Fibroblast of the aortic adventitia (primary cell): ENCODE measurements around the gene MIPOL1. TPM values are rescaled to one million over a fixed set of nuclear protein-coding genes. Genes with fewer than 3 reads are reported as not detected.
"Not testable (repeated sequence)": the region's sequence is repeated elsewhere in the genome, so short reads cannot be mapped to it uniquely, and the experiment has no call there.

Experiments used
- DNase-seq: peaks from one replicate; pipeline ENCODE4 v3.0.0-alpha.2; 2010; ENCODE audit warnings: low read depth
- H3K4me3 ChIP-seq: 2 replicates; pipeline ENCODE4 v1.5.1; 2011; ENCODE audit warnings: low read depth, mild to moderate bottlenecking, control low read depth, low read length, moderate library complexity
- CTCF ChIP-seq: IDR thresholded peaks from 2 replicates; pipeline ENCODE4 v1.5.1; 2011; ENCODE audit warnings: mild to moderate bottlenecking, low read length, control low read depth, inconsistent platforms; ENCODE audit not compliant: insufficient read depth
- total RNA-seq: library from RNA; depleted of rRNA; stranded (reverse); fragments of >200 nt; gene quantifications from 2 replicates; pipeline ENCODE4 v1.2.3, GENCODE V29; 2012; ENCODE audit warnings: low replicate concordance

The MIPOL1 gene
- total RNA-seq, 1 donor, result 12.5 TPM

DNA sequence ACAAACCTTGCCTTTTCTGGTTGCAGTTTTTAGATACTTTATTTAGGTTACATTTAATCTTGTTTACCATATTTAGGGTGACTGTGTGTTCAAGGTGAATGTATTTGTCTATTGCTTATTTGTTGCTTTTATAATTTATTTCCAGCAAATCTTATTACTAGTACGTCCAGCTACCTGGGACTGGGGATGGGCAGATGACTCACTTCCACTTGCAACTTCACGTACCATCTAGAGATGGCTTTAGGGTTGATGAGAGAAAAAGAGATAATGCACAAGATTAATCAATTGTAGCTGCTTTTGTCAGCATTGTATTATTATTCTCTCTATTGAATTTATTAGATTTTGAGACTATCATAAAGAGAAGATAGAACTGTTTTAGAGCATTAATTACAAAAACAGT is 5.1 kb downstream of the MIPOL1 start:
- H3K4me3 ChIP-seq, result no peak overlapping the region
- DNase-seq, result no peak
- TF ChIP-seq CTCF, result no peak

GRCh38 chr14:37203423-37203822 is 5.7 kb downstream of the MIPOL1 start:
- no peak for TF ChIP-seq CTCF

DNA sequence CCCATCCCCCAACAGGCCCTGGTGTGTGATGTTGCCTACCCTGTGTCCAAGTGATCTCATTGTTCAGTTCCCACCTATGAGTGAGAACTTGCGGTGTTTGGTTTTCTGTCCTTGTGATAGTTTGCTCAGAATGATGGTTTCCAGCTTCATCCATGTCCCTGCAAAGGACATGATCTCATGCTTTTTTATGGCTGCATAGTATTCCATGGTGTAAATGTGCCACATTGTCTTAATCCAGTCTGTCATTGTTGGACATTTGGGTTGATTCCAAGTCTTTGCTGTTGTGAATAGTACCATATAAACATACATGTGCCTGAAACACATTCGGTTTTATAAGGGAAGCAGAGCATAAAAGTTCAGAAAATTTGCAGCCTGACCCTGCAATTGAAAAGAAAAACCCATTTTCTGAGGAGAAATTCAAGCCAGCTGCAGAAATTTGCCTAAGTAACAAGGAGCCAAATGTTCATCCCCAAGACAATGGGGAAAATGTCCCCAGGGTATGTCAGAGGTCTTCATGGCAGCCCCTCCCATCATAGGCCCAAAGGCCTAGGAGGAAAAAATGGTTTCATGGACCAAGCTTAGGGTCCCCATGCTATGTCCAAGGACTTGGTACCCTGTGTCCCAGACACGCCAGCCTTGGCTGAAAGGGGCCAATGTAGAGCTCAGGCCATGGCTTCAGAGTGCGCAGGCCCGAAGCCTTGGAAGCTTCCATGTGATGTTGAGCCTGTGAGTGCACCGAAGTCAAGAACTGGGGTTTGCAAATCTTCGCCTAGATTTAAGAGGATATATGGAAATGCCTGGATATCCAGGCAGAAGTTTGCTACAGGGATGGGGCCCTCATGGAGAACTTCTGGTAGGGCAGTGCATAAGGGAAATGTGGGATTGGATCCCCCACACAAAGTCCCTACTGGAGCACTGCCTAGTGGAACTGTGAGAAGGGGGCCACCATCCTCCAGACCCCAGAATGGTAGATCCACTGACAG is 8.2 kb downstream of the MIPOL1 start:
- not testable (repeated sequence) for DNase-seq, H3K4me3 ChIP-seq

More at GRCh38 chr14:37203423-37203822, 5.7 kb downstream of the MIPOL1 start:
- no peak for DNase-seq
- no peak overlapping the region for H3K4me3 ChIP-seq

DNA sequence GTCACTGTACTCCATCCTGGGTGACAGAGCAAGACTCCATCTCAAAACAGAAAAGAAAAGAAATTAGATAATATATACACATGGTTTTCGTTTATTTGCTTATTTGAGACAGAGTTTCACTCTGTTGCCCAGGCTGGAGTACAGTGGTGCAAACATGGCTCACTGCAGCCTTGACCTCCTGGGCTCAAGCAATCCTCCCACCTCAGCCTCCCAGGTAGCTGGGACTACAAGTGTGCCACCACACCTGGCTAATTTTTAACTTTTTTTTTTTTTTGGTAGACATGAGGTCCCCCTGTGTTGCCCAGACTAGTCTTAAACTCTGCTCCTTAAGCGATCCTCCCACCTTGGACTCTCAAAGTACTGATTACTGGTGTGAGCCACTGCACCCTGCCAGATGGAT is 11.9 kb downstream of the MIPOL1 start:
- H3K4me3 ChIP-seq, DNase-seq: not testable (repeated sequence)

- no peak for DNase-seq
- no peak for TF ChIP-seq CTCF
Measured at GRCh38 chr14:37210448-37210847, 12.7 kb downstream of the MIPOL1 start.

GRCh38 chr14:37213016-37213415 is 15.3 kb downstream of the MIPOL1 start:
- DNase-seq, result no peak
- TF ChIP-seq CTCF, result no peak
- H3K4me3 ChIP-seq, result no peak overlapping the region

More at GRCh38 chr14:37210448-37210847, 12.7 kb downstream of the MIPOL1 start:
- H3K4me3 ChIP-seq, result no peak overlapping the region

DNA sequence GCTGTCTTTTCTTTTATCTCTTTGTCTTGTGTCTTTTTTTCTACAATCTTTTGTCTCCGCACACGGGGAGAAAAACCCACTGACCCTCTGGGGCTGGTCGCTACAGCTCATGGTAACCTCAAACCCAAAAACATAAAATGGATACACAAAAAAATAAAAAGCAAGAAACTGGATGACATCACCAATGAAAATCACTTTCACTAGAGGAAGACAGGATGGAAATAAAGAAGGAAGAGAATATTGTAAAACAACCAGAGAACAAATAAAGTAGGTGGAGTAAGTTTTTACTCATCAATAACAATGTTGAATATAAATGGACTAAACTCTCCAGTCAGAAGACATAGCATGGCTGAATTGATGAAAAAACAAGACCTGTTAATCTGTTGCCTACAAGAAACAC is 17.6 kb downstream of the MIPOL1 start:
- no peak for DNase-seq
- H3K4me3 ChIP-seq, result no peak overlapping the region
- no peak for TF ChIP-seq CTCF

- TF ChIP-seq CTCF, result no peak
- DNase-seq, result no peak
- no peak overlapping the region for H3K4me3 ChIP-seq
Measured at GRCh38 chr14:37221073-37221472, 23.3 kb downstream of the MIPOL1 start.
